Activated CD4-positive, CD25-positive, alpha-beta regulatory T cell treated with anti-CD3 and anti-CD28 coated beads, Interleukin-2, amount 50 U/mL, for 24 hours (primary cell): ENCODE results near the gene SH3D19.
A peak's percentile ranks its signal among the peaks of the same experiment; 100 is the strongest.

Experiments used
- ATAC-seq, 2 donors: fragments of 150-1000 bp; cut with Tn5 transposase; one replicate each; pipeline ENCODE4 v1.10.0; 2021; ENCODE audit warnings: mild to moderate bottlenecking in 1 of 2, moderate library complexity in 1 of 2

The SH3D19 gene

DNA sequence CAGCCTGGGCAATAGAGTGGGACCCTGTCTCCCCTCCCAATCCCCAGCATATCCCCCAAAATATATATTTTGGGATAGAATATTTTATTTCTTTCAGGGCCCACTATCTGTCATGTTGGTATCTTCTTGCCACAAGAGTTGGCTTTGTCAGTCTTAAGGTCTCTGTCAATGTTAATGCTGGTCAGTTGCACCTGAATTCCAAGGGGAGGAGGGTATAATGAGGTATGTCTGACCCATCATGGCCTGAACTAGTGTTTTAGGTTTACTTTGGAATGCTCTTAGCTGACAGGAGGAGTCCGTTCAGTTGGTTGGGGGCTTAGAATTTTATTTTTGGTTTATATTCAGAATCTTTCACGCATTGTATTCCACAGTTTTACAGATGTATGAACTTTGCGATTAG, 232.2 kb downstream of the SH3D19 start:
- ATAC-seq: no peak

GRCh38 chr4:151092488-151092887, 232.9 kb downstream of the SH3D19 start:
- no peak for ATAC-seq

DNA sequence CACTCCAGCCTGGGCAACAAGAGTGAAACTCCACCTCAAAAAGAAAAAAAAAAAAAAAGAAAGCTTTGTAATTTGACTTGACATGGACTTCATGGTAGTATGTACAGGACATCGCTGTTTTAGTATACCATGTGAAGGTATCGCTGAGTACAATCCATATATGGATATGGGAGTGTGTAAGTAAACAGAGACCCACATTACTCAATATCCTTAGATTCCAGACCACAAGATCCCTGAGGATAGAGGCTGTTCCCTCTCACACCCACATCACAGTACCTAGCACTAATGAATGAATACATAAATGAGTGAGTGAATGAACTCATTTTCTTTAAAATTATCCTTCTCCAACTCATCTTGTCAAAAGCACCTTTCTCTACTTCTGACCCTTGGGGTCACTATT, 234.4 kb downstream of the SH3D19 start:
- ATAC-seq: no peak

DNA sequence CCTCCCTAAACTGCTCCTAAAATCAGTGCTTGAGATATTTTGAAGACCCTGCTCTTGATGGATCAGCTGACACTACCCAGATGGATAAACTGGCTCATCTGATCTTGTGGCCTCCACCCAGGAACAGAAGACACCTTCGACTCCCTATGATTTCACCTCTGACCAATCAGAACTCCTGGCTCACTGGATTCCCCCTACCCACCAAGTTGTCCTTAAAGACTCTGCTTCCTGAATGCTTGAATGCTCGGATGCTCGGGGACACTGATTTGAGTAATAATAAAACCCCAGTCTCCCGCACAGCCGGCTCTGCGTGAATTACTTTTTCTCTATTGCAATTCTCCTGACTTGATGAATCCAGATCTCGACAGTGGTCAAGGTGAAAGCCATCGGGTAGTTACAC, 237.9 kb downstream of the SH3D19 start:
- ATAC-seq: no peak

DNA sequence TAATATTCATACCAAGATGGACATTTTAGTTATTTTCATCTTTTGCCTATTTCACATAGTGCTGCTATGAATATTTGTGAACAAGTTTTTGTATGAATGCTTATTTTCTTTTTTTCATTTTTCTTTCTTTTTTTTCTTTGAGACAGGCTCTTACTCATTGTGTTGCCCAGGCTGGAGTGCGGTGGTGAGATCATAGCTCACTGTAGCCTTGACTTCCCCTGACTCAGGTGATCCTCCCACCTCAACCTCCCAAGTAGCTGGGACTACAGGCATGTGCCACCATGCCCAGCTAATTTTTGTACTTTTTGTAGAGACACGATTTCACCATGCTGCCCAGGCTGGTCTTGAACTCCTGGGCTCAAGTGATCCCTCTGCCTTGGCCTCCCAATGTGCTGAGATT, 247.4 kb downstream of the SH3D19 start:
- peak; percentile 55 to 63 for ATAC-seq

GRCh38 chr4:151074416-151074916, 250.9 kb downstream of the SH3D19 start:
- ATAC-seq: no peak
